NCI-H146 (cell line): ENCODE results near the gene AP1M1.
A peak's percentile ranks its signal among the peaks of the same experiment; 100 is the strongest.
"Not testable (repeated sequence)": the region's sequence is repeated elsewhere in the genome, so short reads cannot be mapped to it uniquely, and the experiment has no call there.

Experiments
- DNase-seq: peaks from one replicate; lab custom pipeline; 2025; lab: John Stamatoyannopoulos, UW

AP1M1 gene

GRCh38 chr19:16261584-16262368 is 64.1 kb downstream of the AP1M1 start:
- no peak for DNase-seq

- DNase-seq: peak; percentile 63
These were observed 64.9 kb downstream of the AP1M1 start for GRCh38 chr19:16262618-16263017.

- no peak for DNase-seq
These were observed 65.5 kb downstream of the AP1M1 start for GRCh38 chr19:16263141-16263761.

- DNase-seq: no peak
These were observed 67.5 kb downstream of the AP1M1 start for GRCh38 chr19:16265205-16265604.

- DNase-seq: no peak
These were observed 68.3 kb downstream of the AP1M1 start for GRCh38 chr19:16265890-16266585.

GRCh38 chr19:16266586-16266942 is 68.9 kb downstream of the AP1M1 start:
- no peak for DNase-seq

GRCh38 chr19:16268676-16269319 is 71.1 kb downstream of the AP1M1 start:
- no peak for DNase-seq

- DNase-seq: no peak
These were observed 75.2 kb downstream of the AP1M1 start for GRCh38 chr19:16272945-16273344.

GRCh38 chr19:16274447-16274846 is 76.7 kb downstream of the AP1M1 start:
- DNase-seq: no peak

GRCh38 chr19:16280306-16280705 is 82.6 kb downstream of the AP1M1 start:
- no peak for DNase-seq

- DNase-seq: no peak
These were observed 84.0 kb downstream of the AP1M1 start for GRCh38 chr19:16281743-16282142.

- no peak for DNase-seq
These were observed 85.7 kb downstream of the AP1M1 start for GRCh38 chr19:16283210-16284061.

GRCh38 chr19:16284505-16284904 is 86.8 kb downstream of the AP1M1 start:
- no peak for DNase-seq

GRCh38 chr19:16285079-16285478 is 87.4 kb downstream of the AP1M1 start:
- not testable (repeated sequence) for DNase-seq

GRCh38 chr19:16285769-16286498 is 88.2 kb downstream of the AP1M1 start:
- peak; percentile 77 for DNase-seq

GRCh38 chr19:16288544-16288943 is 90.8 kb downstream of the AP1M1 start:
- DNase-seq: no peak

GRCh38 chr19:16289594-16289993 is 91.9 kb downstream of the AP1M1 start:
- peak; percentile 69 for DNase-seq

- no peak for DNase-seq
These were observed 93.0 kb downstream of the AP1M1 start for GRCh38 chr19:16290692-16291091.

- no peak for DNase-seq
These were observed 95.7 kb downstream of the AP1M1 start for GRCh38 chr19:16293118-16294091.

GRCh38 chr19:16295057-16295456 is 97.3 kb downstream of the AP1M1 start:
- DNase-seq: no peak
